HG03520 (cell line): ENCODE measurements around the gene NRIP3.

Experiments
- ATAC-seq: cut with Tn5 transposase; IDR thresholded peaks from one replicate; pipeline ENCODE4 v1.9.1; 2021; ENCODE audit warnings: mild to moderate bottlenecking, moderate library complexity; ENCODE audit not compliant: unreplicated experiment

The NRIP3 gene

DNA sequence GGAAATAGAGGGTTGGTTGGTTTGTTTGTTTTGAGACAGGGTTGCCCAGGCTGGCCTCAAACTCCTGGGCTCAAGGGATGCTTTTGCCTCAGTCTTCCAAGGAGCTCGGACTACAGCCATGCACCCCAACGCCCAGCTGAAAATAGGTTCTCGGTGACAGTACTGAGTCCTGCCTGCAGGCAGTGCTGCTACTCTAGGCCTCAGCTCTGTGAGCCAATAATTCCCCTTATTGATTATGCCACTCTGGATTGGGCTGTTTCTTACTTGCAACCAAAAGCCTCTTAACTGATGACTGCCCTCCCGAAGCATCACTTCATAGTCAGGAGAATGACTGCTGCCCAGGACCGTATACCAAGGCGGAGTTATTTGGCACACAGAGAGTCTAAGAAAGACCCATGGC is 69.9 kb downstream of the NRIP3 start:
- ATAC-seq, result no peak

DNA sequence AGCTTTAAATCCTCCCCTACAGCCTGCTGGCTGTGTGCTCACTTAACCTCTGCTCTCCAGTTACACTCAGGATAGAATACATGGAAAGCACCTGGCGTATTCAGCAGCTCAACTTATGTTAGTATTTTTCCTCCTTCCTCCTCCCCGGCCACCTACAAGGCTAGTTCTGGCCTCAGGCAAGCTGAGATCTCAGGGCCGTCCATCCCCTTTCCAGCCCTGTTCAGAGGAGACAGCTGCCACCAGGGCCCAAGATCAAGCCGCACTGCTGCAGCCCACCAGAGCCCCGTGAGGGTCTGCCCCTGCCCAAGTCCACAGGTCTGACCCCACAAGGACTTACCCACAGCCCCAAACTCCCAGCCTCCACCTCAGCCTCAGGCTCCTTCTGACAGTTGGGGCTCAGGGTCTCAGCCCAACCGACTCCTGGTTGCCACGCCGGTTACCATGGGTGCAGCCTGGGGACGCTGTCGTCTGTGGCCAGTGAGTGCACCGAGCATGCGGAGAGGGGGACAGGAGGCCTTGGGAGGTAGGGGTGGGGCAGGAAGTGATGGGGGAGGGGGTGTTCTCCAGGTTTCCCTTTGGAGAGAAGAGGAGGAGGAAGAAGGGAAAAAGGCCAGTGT is 71.1 kb downstream of the NRIP3 start, which contains the start of gene C11orf16:
Gene C11orf16 (minus strand): TSS at position 384 of the 617 bp plus-strand sequence. CDS start 639 bp downstream, outside the sequence.
- ATAC-seq, result no peak
